Type B pancreatic cell (in vitro differentiated cells): ENCODE data around the gene WFDC1. TPM values are rescaled to one million over a fixed set of nuclear protein-coding genes. Genes with fewer than 3 reads are reported as not detected.
A peak's percentile ranks its signal among the peaks of the same experiment; 100 is the strongest.

Source experiments
- DNase-seq: peaks from one replicate; pipeline ENCODE4 v3.0.0; 2021; ENCODE audit warnings: mixed read lengths; ENCODE audit not compliant: unreplicated experiment; ENCODE audit errors: extremely low spot score
- H3K27ac Mint-ChIP-seq: 2 replicates; pipeline ENCODE4 v1.8.0; 2021; ENCODE audit warnings: mild to moderate bottlenecking, mixed read lengths
- H3K27me3 Mint-ChIP-seq: 2 replicates; pipeline ENCODE4 v1.8.0; 2021; ENCODE audit warnings: mixed read lengths
- H3K36me3 Mint-ChIP-seq: 2 replicates; pipeline ENCODE4 v1.8.0; 2021; ENCODE audit warnings: mixed read lengths
- H3K4me1 Mint-ChIP-seq: one replicate; pipeline ENCODE4 v1.8.0; 2021; ENCODE audit warnings: mixed read lengths; ENCODE audit not compliant: unreplicated experiment
- H3K4me3 Mint-ChIP-seq: 2 replicates; pipeline ENCODE4 v1.8.0; 2021; ENCODE audit warnings: mild to moderate bottlenecking, mixed read lengths
- H3K9me3 Mint-ChIP-seq: 2 replicates; pipeline ENCODE4 v1.8.0; 2021; ENCODE audit warnings: mixed read lengths
- CTCF ChIP-seq: fragments of 200-600 bp; sonication (generic); conservative IDR thresholded peaks from 2 replicates; pipeline ENCODE4 v1.5.0; 2021; ENCODE audit warnings: antibody characterized with exemption, mild to moderate bottlenecking
- total RNA-seq: library from RNA; stranded (reverse); gene quantifications from 2 replicates; pipeline ENCODE4 v1.2.1, GENCODE V29; 2021; ENCODE audit warnings: low replicate concordance

Gene WFDC1
- total RNA-seq, 1 donor from 2014 or later = 2.0 TPM

GRCh38 chr16:84292011-84292410 is 2.7 kb upstream of the WFDC1 start:
- DNase-seq = no peak
- Mint-ChIP-seq H3K27ac (no peak overlapping the region), H3K36me3 (no peaks in the 10 kb centered on the region), H3K4me1 (peaks cover 38% of the 10 kb centered on the region), H3K9me3 (peaks cover 6% of the 10 kb centered on the region), H3K4me3 (no peak overlapping the region), H3K27me3 (peaks cover 39% of the 10 kb centered on the region)
- TF ChIP-seq CTCF = no peak

- no peaks in the 10 kb centered on the region for H3K36me3 Mint-ChIP-seq
- no peak for DNase-seq
- no peak overlapping the region for H3K27ac Mint-ChIP-seq
- no peak overlapping the region for H3K4me3 Mint-ChIP-seq
- H3K27me3 Mint-ChIP-seq = peaks cover 37% of the 10 kb centered on the region
- no peak for TF ChIP-seq CTCF
- H3K9me3 Mint-ChIP-seq = peaks cover 2% of the 10 kb centered on the region
- peaks cover 33% of the 10 kb centered on the region for H3K4me1 Mint-ChIP-seq
These were observed 1.3 kb upstream of the WFDC1 start for GRCh38 chr16:84293406-84293805.

- Mint-ChIP-seq H3K4me1 (peaks cover 33% of the 10 kb centered on the region), H3K36me3 (no peaks in the 10 kb centered on the region), H3K9me3 (no peaks in the 10 kb centered on the region), H3K27me3 (peaks cover 40% of the 10 kb centered on the region), H3K4me3 (peak overlapping the region; percentile 67), H3K27ac (no peak overlapping the region)
- no peak for TF ChIP-seq CTCF
- DNase-seq = no peak
These were observed 561 bp upstream of the WFDC1 start for GRCh38 chr16:84294117-84294516.

- peaks cover 40% of the 10 kb centered on the region for H3K27me3 Mint-ChIP-seq
- no peaks in the 10 kb centered on the region for H3K9me3 Mint-ChIP-seq
- peaks cover 37% of the 10 kb centered on the region for H3K4me1 Mint-ChIP-seq
- TF ChIP-seq CTCF = no peak
- no peak for DNase-seq
- H3K36me3 Mint-ChIP-seq = no peaks in the 10 kb centered on the region
- H3K4me3 Mint-ChIP-seq = peak overlapping the region; percentile 67
- no peak overlapping the region for H3K27ac Mint-ChIP-seq
These were observed 654 bp downstream of the WFDC1 start for GRCh38 chr16:84295203-84295860.

- no peak for TF ChIP-seq CTCF
- Mint-ChIP-seq H3K4me3 (no peak overlapping the region), H3K27me3 (peaks cover 43% of the 10 kb centered on the region), H3K4me1 (peaks cover 29% of the 10 kb centered on the region), H3K36me3 (no peaks in the 10 kb centered on the region), H3K27ac (no peak overlapping the region), H3K9me3 (no peaks in the 10 kb centered on the region)
- DNase-seq = no peak
These were observed 3.8 kb downstream of the WFDC1 start for GRCh38 chr16:84298376-84298899.
